Left renal pelvis (tissue), 4 donors: ENCODE results near the gene ACTR6. TPM values are rescaled to one million over a fixed set of nuclear protein-coding genes. Genes with fewer than 3 reads are reported as not detected.
"Not testable (repeated sequence)": the region's sequence is repeated elsewhere in the genome, so short reads cannot be mapped to it uniquely, and the experiment has no call there.

Experiments used
- DNase-seq, 4 donors: peaks; one replicate each; pipeline ENCODE4 v3.0.0-alpha.2; 2013; ENCODE audit warnings: low read depth in 4 of 4, low spot score in 3 of 4
- polyA plus RNA-seq, 4 donors: library from polyadenylated mRNA; unstranded; fragments of 120-200 nt; gene quantifications; one replicate each; pipeline ENCODE4 v1.2.1, GENCODE V29; 2013; ENCODE audit not compliant: insufficient read length in 4 of 4

The ACTR6 gene
- polyA plus RNA-seq: 10 to 100 TPM; 27.8 to 41.1 (median 37.0) TPM

DNA sequence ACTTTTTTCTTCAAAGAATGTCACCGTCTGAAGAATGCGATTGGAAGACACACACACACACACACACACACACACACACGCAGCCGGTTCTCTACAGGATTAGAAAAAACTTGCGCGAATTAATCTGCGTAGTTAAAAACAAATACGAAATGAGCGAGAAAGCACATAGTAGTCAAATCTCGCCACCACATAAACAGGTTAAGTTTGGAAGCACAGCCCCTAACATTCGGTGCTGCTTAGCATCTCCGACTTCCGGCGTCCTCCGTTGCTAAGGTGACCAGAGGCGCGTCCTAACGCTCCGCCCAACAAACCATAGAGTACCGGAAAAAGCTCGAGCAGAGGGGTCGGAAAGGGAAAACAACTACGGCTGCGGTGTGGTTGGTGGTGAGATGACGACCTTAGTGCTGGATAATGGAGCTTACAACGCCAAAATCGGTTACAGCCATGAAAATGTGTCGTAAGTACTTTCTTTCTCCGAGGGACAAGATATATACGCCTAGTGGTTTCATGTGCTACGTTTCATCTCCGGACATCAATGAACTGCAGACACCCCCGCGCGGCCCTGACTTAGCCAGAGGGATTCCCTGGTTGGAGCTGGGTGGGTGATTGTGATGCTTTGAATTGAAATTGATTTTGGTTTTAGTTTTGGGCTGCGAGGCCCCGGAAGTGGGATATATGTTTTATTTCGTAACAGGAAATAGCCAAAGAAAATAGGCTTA lies at the start of gene ACTR6:
ACTR6 (plus strand) TSS at position 353 of the 719 bp plus-strand sequence; CDS start at position 390, 37 bp downstream.
- DNase-seq: peak; percentile 93 to 96 (median 94)

DNA sequence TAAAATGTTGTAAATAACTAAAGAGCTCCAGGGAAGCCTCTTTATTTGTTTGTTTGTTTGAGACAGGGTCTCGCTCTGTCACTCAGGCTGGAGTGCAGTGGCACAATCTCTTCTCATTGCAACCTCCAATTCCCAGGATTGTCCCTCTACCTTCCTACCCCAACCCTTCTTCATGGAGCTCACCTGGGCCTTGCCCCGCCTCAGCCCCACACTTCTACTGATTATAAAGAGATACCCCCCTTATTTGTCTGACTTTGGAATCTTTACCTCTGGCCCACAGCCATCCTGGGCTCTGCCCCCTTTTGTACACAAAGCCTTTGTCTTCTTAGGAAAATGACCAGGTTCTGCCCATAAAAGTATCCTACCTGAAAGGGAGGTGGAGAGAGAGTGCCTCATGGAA lies 48.8 kb upstream of the ACTR6 start:
- DNase-seq: no peak

DNA sequence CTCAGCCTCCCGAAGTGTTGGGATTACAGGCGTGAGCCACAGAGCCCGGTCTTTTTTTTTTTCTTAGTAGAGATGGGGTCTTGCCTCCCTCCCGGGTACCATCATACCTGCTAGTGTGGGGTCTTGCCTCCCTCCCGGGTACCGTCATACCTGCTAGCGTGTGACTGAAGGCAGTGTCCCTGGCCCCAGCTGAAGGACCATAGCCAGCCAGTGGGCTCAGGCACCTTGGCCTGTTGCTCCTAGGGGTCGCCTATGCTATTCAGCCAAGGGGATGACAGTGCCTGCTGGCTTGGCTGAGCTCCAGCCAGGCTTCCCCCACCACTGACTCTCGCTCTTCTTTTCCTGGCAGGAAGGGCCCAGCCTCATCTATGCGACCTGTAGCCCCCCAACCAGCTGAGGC lies 47.5 kb upstream of the ACTR6 start:
- DNase-seq: no peak

- DNase-seq: no peak
Observed at GRCh38 chr12:100154474-100155247, 46.0 kb upstream of the ACTR6 start.

DNA sequence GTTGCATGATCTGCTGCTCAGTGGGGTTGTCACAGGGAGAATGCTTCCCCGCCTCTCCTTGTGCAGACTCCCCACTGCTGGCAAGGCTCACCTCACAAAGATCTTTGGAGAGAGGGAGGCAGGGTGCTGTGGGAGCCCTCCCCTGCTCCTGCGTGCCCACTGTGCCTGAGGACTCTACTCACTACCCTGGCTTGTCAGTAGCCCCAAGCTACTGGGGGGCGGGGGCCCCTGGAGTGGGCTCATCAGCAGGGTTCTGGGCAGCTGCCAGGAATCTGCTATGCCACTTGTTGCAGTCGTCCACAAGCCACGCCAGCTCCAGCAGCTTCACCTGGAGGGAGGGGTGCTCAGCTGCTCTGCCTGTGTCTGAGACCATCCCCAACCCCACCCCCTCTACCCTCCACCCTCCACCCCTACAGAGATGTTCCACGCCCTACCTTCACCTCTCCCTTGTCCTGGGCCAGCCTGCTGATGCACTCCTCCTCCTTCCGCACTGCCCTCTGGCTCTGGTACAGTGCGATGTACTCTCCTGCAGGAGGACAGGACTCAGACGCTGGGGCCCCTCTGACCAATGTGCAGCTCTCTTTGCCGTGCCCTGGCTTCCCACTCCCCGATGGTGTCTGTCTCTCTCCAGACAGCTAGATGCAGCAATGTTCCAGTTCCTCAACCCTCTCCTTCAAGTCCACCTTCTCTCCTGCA lies 43.7 kb upstream of the ACTR6 start:
- no peak for DNase-seq

DNA sequence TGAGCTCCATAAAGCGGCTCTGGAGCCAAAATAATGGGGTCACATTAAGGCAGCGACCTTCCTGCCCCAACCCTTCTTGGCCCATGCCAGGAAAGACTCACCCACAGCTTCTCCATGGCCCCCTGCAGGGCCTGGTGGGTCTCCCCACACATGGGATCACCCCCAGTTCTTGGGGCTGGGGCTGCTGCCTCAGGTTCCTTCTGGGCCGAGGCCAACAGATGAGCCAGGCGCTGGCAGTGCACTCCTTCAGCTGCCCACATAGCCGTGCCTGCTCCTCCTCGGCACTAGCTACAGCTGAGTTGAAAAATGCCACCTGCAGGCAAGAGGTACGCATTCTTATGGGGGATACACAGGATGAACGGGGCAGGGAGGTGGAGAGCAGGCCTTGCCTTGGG lies 43.2 kb upstream of the ACTR6 start:
- no peak for DNase-seq

DNA sequence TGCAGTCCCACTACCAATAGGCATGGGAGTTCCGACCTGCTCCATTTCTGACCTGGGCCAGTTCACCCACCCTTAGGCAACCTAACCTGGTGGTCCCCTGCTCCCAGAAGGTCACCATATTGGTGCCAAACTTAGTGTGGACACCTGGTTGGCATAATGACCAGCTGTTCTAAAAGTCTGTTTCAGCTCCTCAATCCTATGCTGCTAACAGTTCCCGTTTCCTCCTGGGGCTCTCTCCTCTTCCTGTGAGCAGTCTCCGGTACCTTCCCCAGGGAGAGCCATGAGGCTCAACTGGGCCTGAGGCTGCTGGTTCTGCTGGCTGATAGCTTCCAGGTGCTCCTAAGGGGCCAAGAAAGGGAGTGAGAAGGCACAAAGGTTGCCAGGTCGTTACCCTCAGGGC lies 42.1 kb upstream of the ACTR6 start:
- no peak for DNase-seq

DNA sequence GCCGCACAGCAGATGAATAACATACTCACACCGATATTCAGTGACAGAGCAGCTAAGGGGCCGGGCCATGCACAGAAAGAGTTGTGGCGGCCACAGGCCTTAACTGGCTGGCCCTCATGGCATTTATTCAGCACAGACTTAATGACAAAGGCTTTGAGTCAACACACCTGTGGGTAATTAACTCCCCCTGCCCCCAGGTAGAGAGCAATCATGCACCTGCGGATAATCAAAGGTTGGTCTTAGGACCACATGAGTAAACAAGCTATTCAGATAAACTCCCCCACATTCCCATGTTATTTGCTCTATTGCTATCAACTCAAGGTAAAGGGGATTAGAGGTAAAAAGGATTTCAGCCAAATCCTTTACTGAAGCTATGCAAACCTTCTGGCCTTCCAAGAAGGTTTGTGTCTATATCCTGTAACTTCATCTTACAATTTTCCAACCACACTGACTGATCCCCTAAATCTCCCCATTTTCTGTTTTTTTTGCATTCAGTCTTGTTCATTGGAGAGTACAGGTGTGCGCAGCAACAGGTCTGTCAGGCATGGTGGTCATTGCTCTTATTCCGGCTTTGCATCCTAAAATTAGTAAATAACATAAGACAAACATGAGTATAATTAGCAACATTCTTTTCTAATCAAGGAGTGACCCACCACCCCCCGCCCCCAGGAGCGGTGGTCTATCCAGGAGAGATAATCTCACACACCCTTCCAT lies 41.1 kb upstream of the ACTR6 start:
- no peak for DNase-seq

DNA sequence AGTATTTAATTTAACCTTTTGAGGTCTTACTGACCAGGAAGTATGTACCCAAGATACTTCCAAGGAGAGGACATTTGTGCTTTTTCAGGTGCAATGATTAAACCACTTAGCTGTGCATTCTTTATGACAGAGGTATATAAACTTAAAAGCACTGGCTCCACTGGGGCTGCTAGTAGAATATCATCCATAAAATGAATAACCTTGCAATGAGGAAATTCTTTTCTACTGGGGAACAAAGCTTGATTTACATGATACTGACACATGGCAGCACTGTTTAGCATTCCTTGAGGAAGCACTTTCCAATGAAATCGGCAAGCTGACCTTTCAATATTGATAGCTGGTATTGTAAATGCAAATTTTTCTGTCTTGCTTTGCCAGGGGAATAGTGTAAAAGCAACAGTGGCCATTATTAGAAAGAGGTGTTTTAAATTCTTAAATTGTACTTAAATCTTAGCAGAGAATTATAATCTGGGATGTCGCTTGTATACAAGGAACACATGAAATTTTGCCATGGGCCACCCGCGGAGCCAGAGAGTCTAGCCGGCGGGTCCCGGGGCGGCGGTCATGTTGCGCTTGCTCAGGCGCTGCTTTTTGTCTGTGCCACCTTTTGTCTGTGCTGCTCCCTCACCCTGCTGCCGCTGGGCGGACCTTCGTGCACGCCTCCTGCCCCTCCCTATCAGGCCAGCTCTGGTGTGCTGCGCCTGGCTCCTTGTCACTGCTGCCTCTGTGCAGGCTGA lies 37.0 kb upstream of the ACTR6 start:
- peak in 1 of 4 donors; percentile 35 for DNase-seq

DNA sequence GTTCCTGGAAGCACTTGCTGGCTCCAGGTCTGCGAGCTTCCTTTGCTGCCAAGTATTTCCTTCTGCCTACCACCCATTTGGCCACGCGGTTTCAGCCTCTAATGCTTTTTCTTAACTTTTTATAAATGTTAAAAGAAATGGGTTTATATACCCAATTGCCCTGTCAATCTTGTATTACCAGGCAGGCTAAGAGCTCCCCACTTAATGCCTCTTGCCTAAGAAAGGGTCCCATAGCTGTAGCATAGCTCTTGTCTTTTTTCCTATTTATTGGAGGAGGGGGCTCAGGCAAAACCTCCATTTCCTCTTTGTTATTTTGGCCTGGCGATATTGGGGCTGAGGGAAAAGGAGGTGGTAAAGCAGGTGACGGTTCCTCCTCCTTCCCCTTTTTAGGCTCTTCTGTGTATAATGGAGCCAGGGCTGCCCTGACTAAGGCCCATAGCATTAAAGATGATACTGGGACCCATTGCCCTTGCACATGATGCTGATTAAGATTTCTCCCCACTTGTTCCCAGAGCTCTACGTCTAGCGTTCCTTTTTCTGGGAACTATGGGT lies 36.4 kb upstream of the ACTR6 start:
- no peak for DNase-seq

DNA sequence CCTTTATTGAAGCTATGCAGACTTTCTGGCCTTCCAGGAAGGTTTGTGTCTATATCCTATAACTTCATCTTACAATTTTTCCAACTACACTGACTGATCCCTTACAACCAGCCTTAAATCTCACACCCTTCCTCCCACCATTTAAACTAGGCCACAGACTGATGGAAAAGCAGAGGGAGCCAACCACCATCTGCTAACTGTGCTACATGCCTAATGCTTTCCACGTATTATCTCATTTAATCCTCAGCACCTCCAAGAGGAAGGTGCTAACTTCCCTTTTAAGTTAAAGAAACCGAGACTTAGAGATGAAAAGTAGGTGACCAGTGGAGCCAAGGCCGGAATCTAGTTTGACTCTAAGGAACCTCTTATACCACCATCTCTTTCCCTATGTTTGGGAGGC lies 35.3 kb upstream of the ACTR6 start:
- no peak for DNase-seq

- DNase-seq: no peak
Observed at GRCh38 chr12:100166232-100166631, 34.4 kb upstream of the ACTR6 start.

DNA sequence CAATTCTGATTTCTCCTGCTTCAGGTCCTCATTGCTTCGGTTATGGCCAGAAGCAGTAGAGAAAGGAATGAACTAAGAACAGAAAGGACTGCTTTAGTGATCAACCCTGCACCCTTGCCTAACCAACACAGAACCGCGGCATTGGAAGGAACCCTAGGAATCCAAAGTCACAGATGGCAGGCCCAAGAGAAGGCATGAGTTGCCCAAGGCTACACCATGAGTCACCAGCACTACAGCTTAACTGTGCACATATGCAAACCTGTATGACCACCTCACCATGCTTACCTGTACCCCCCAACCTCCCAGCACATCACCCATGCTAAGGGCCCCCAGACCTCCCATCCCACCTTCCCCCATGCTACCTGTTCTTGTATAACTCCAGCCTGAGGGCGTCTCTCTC lies 32.1 kb upstream of the ACTR6 start:
- DNase-seq: no peak

DNA sequence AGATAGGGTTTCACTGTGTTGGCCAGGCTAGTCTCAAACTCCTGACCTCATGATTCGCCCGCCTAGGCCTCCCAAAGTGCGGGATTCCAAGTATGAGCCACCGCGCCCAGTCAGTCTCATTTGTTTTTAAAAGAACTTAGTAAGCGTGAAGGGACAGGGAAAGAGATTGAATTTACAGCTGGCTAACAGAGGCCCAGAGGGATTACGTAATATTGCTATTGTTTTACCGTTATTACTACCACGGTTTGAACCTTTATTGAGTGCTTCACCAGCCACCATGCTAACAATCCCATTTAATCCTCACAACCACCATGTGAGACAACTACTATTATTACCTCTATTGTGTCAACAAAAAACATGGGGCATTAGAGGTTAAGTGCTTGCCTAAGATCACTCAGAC lies 31.3 kb upstream of the ACTR6 start:
- no peak for DNase-seq

GRCh38 chr12:100170313-100170858 lies 30.2 kb upstream of the ACTR6 start:
- no peak for DNase-seq

GRCh38 chr12:100171248-100171647 lies 29.4 kb upstream of the ACTR6 start:
- DNase-seq: no peak

- DNase-seq: no peak
Observed at GRCh38 chr12:100173111-100173510, 27.5 kb upstream of the ACTR6 start.

DNA sequence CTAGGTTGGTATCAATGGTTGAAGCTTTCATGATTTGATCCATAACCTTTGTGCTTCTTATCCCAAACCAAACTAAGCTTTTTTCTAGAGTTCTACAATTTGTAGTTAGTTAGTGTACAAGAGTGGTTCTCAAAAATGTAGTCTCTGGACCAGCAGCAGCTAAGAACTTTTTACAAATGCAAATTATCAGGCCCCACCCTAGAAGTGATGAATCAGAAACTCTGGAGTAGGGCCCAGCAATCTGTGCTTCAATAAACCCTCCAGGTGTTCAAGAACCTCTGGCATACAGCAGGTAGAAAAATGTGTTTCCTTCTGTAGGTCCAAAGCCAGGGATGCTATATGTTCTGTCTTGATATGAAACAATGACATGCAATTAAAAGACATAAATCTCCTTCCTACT lies 26.1 kb upstream of the ACTR6 start:
- DNase-seq: no peak

GRCh38 chr12:100176493-100176892 lies 24.1 kb upstream of the ACTR6 start:
- not testable (repeated sequence) for DNase-seq

GRCh38 chr12:100179252-100179651 lies 21.4 kb upstream of the ACTR6 start:
- DNase-seq: no peak
